PFSK-1 (cell line): ENCODE measurements around the gene ACOXL.

ENCODE experiments used
- POLR2AphosphoS5 ChIP-seq: IDR thresholded peaks from 2 replicates; pipeline ENCODE4 v1.6.1; 2012; ENCODE audit warnings: low read depth, mild to moderate bottlenecking, control low read depth, low read length, moderate library complexity
- SIN3A ChIP-seq: IDR thresholded peaks from 2 replicates; pipeline ENCODE4 v1.6.1; 2012; ENCODE audit warnings: mild to moderate bottlenecking, low read length, moderate library complexity, borderline replicate concordance; ENCODE audit not compliant: insufficient read depth

DNA sequence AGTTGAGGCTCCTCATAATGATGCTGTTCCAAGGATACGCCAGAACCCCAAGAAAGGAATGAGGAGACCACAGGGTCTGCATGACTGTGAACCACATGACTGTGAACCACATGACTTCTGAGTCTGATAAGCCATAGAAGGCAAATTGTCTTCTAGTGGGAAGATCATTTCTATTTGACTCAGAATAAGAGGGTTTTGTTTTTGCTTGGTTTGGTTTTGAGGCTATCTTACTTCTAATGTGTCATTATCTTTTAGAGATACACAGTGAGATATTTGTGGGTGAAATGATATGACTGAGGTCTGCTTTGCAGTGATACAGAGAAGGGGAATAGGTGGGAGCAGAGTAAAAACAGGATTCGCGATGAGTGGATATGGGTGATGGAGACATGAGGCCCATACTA, 359.4 kb downstream of the ACOXL start:
- TF ChIP-seq POLR2AphosphoS5 (no peak), SIN3A (no peak)
